ENCODE results near the gene CHRNA1. TPM values are rescaled to one million over a fixed set of nuclear protein-coding genes. Genes with fewer than 3 reads are reported as not detected.

Gene CHRNA1
- total and polyA plus RNA-seq, 10 of the 15 experiments (the other 5 are each of a cell fraction or from before 2014, with no cell fraction given), result 0.05 to 0.14 TPM; not detected in 8

DNA sequence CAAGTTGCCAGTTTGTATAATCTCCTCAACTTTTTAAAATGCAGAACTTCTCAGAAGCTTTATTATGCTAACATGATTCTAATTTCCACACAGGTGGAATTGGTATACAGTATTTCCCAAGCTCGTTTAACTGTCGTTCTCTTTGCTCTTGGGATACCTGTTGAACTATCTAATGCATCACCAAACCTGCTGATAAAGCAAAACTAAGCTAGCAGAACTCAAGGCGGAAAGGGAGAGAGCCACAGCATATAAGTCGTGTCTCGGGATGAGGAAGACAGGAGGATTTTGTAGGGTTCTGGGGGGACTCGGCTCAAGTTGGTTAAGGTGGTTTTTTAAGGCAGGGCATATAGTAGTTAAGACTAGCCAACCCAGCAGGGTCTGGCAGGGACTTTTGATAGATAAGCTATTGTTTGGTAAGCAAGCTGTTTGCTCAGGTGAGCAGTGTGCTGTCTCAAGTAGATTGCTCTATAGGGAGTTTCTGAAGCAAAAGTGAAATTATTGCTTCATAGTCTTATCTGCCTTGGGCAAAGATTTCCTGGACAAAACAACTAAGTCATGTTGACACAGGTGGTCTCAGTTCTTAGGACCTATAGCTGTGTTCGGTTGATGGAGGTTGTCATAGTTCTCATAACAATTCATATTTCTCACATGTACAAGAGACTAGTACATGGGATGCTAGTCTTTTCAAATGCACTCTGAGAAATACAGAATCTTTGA, 28.2 kb upstream of the CHRNA1 start:
- POLR2A ChIA-PET, result no interaction called here
- FAIRE-seq, result no peak
- intact Hi-C loops (cut with micrococcal nuclease; ENCODE audit: unreplicated experiment), result no loop called here

More for the DNA sequence above, 28.2 kb upstream of the CHRNA1 start:
- Histone ChIP-seq H3K9me3 (replicated peaks; ENCODE audit: control insufficient read depth, insufficient read depth, low read length) (no peaks in the 10 kb centered on the region), H3K27me3 (replicated peaks in 1 of 2; ENCODE audit: control insufficient read depth in 2 of 2, insufficient read depth in 2 of 2, low read length in 1 of 2) (no peaks in the 10 kb centered on the region), H3K4me1 (ENCODE audit: control insufficient read depth, insufficient read depth, low read length) (no peaks in the 10 kb centered on the region), H4K20me1 (ENCODE audit: control insufficient read depth, insufficient read depth) (no peaks in the 10 kb centered on the region), H3K36me3 (ENCODE audit: control insufficient read depth in 2 of 2, insufficient read depth in 2 of 2, low read length in 1 of 2) (no peaks in the 10 kb centered on the region), H3K9ac (ENCODE audit: control insufficient read depth, insufficient read depth, low read length) (no peak overlapping the region), H3K4me3 (no peak overlapping the region), H3K4me2 (ENCODE audit: control insufficient read depth, insufficient read depth) (no peak overlapping the region), H2AFZ (ENCODE audit: control insufficient read depth, low read depth, low read length) (no peak overlapping the region), H3K79me2 (ENCODE audit: control insufficient read depth, insufficient read depth, low read length) (no peaks in the 10 kb centered on the region), H3K27ac (ENCODE audit: control insufficient read depth, insufficient read depth) (no peak overlapping the region)
- BruUV-seq (replicated peaks), result no TSS peak
- in situ Hi-C loops (cut with MboI), result no loop called here
- DNase-seq (ENCODE audit: low read depth, low spot score), result no peak
- no peak for ATAC-seq
- ChIA-PET CTCF (interaction anchor here (1.4 kb wide), 1 partner anchor 21 kb away, joined by 3 read pairs; no protein-coding TSS in a partner anchor), SMC1A (ENCODE audit: uncharacterized antibody, unreplicated experiment) (interaction anchor here (0.7 kb wide), 1 partner anchor 9 kb away, joined by 3 read pairs; no protein-coding TSS in a partner anchor), RAD21 (ENCODE audit: unreplicated experiment) (interaction anchor here (0.6 kb wide), 1 partner anchor 52 kb away, joined by 3 read pairs; no protein-coding TSS in a partner anchor)
- 60% methylated on average over 7 of the region's 7 CpGs for WGBS (ENCODE audit: insufficient coverage, insufficient replicate concordance, low lambda C conversion rate, missing lambda C conversion rate)
- no peak for TF ChIP-seq RBBP5 (conservative IDR thresholded peaks at IDR 0.05)
- TF ChIP-seq KLF5 (IDR thresholded peaks at IDR 0.05; ENCODE audit: partially characterized antibody), result no peak
- no peak for TF ChIP-seq MEF2A (IDR thresholded peaks at IDR 0.05; ENCODE audit: insufficient read depth, low read depth, low read length)
- TF ChIP-seq, protein P1, sequence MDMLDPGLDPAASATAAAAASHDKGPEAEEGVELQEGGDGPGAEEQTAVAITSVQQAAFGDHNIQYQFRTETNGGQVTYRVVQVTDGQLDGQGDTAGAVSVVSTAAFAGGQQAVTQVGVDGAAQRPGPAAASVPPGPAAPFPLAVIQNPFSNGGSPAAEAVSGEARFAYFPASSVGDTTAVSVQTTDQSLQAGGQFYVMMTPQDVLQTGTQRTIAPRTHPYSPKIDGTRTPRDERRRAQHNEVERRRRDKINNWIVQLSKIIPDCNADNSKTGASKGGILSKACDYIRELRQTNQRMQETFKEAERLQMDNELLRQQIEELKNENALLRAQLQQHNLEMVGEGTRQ (IDR thresholded peaks at IDR 0.05; ENCODE audit: borderline replicate concordance, low read depth, low read length), result no peak
- TF ChIP-seq, protein P2, sequence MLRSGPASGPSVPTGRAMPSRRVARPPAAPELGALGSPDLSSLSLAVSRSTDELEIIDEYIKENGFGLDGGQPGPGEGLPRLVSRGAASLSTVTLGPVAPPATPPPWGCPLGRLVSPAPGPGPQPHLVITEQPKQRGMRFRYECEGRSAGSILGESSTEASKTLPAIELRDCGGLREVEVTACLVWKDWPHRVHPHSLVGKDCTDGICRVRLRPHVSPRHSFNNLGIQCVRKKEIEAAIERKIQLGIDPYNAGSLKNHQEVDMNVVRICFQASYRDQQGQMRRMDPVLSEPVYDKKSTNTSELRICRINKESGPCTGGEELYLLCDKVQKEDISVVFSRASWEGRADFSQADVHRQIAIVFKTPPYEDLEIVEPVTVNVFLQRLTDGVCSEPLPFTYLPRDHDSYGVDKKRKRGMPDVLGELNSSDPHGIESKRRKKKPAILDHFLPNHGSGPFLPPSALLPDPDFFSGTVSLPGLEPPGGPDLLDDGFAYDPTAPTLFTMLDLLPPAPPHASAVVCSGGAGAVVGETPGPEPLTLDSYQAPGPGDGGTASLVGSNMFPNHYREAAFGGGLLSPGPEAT (IDR thresholded peaks at IDR 0.05; ENCODE audit: low read depth), result no peak
- no peak for TF ChIP-seq BRCA1 (IDR thresholded peaks at IDR 0.05; ENCODE audit: low read depth, low read length)
- no peak for TF ChIP-seq TCF3 (IDR thresholded peaks at IDR 0.05; ENCODE audit: borderline replicate concordance, insufficient read depth, low read depth, low read length)
- TF ChIP-seq, protein P3, sequence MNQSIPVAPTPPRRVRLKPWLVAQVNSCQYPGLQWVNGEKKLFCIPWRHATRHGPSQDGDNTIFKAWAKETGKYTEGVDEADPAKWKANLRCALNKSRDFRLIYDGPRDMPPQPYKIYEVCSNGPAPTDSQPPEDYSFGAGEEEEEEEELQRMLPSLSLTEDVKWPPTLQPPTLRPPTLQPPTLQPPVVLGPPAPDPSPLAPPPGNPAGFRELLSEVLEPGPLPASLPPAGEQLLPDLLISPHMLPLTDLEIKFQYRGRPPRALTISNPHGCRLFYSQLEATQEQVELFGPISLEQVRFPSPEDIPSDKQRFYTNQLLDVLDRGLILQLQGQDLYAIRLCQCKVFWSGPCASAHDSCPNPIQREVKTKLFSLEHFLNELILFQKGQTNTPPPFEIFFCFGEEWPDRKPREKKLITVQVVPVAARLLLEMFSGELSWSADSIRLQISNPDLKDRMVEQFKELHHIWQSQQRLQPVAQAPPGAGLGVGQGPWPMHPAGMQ (IDR thresholded peaks at IDR 0.05; ENCODE audit: borderline replicate concordance), result no peak
- TF ChIP-seq MEF2B (IDR thresholded peaks at IDR 0.05; ENCODE audit: partially characterized antibody, poor library complexity, severe bottlenecking), result no peak
- TF ChIP-seq TAF1 (IDR thresholded peaks at IDR 0.05; ENCODE audit: borderline replicate concordance, low read depth, low read length), result no peak
- TF ChIP-seq FOS (IDR thresholded peaks at IDR 0.05; ENCODE audit: borderline replicate concordance, extremely low read depth, insufficient read length), result no peak
- no peak for TF ChIP-seq HDAC6 (IDR thresholded peaks at IDR 0.05; ENCODE audit: unreplicated experiment)
- no peak for TF ChIP-seq E2F4 (IDR thresholded peaks at IDR 0.05; ENCODE audit: low read depth, low read length)
